ENCODE data around the gene PROSER2.
"Not testable (repeated sequence)": the region's sequence is repeated elsewhere in the genome, so short reads cannot be mapped to it uniquely, and the experiment has no call there.

PROSER2 gene

DNA sequence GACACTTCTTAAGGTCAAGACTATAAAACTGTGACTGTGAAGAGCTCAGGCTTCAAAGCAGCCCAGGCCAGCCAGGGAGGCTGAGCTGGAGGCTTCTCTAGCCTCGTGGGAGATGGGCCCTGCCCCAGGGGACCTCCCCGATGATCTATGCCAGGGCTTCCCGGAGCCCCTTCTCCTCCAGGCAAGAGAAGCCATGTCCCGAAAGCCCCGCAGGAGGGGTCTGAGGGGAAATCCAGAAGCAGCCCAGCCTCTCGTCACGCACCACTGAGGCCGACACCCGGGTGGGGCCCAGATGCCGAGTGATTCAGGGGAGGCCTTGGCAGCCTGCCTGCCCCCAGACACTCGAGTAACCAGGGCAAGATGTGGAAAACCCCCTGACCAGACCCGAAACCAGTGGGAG lies 63.7 kb downstream of the PROSER2 start:
- no peak for DNase-seq

DNA sequence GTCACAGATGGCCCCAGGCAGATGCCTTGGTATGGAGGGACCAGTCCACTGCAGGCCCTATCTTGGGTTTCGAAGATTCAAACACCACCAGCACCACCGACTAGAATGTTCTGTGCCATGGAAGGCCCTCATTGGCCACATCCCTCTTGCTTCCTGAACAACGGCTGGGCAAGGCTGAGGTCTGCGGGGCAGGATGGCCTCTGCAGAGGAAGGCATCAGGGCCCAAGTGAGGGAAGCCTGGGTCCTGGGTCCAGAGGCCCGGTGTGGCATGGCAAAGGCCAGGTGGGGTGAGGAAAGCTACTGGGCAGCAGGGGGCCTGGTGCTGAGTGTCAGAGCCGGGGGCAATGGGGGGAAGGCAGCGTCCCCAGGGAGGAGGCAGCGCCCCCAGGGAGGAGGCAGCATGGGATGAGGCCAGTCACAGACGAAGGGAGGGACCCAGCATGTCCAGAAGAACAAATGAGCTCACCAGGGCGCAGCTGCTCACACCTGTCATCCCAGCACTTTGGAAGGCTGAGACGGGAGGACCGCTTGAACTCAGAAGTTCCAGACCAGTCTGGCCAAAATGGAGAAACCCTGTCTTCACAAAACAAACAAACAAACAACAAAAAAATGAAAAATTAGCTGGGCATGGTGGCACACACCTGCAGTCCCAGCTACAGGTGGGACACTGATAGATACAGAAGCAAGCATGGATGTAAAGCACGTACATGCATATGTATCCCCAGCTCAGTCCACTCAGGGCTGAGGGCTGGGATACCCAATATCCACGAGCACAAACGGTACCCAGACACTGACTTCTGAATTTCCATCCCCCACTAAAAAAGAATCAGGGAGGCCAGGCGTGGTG lies 64.4 kb downstream of the PROSER2 start:
- no peak for DNase-seq

DNA sequence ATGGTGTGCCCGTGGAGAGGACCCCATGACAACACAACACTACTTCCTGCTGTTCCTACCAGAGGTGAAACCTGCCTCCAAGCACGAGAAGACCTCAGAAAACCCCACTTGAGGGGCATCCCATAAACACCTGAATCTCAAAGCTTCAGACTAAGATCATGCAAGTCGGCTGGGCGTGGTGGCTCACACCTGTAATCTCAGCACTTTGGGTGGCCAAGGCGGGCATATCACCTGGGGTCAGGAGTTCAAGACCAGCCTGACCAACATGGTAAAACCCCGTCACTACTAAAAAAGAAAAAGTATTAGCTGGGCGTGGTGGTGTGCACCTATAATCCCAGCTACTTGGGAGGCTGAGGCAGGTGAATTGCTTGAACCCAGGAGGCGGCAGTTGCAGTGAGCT lies 66.1 kb downstream of the PROSER2 start:
- not testable (repeated sequence) for DNase-seq

DNA sequence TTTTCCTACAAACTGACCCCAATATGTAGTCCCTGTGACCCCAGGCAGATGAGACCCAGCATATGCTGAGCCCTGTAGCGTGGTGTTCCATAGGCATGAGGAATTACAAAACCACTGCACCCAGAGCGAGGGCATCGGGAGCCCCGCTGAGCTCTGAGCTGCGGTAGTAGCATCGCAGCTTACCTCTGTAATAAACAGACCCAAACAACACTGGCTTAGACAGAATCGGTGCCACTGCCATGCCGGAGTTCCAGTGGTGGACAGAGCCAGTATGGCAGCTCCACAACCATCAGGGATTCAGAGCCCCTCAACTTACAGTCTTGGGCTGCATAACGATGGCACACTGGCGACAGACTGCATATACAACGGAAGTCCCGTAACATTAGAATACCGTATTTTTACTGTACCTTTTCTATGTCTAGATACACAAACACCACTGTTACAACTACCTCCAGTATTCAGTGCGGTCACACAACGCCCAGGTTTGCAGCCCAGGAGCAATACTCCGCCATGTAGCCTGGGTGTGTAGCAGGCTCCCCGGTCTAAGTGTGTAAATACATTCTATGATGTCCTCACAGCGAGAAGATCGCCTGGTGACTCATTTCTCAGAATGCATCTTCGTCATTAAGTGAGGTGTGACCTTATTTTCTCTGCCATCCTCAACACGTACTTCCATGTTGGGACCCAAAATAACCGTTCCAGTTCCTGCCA lies 68.8 kb downstream of the PROSER2 start:
- DNase-seq = no peak

DNA sequence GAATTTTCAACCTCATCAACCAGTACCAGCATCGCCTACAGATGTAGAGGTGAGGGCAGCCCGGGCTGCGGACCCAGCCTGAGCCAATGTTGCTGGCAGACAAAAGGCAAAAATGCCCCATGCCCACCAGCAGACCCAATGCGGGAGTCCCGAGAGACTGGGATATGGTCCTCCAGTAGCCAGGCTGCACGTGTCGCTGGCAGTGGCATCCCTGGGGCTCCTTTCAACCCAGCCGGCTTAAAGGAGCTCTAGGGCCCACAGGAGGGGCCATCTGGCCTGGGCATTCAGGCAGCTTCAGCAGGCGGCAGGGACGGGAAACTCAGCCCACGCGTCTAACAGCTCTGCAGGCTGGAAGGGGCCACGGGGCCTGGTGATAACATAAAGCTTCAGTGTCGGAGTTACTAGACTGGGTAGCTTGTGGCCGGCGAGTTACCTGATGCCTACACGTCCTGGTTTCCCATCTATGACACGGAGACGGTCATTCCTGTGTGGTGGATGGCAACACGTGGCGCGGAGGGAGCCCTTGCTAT lies 70.7 kb downstream of the PROSER2 start:
- no peak for DNase-seq

DNA sequence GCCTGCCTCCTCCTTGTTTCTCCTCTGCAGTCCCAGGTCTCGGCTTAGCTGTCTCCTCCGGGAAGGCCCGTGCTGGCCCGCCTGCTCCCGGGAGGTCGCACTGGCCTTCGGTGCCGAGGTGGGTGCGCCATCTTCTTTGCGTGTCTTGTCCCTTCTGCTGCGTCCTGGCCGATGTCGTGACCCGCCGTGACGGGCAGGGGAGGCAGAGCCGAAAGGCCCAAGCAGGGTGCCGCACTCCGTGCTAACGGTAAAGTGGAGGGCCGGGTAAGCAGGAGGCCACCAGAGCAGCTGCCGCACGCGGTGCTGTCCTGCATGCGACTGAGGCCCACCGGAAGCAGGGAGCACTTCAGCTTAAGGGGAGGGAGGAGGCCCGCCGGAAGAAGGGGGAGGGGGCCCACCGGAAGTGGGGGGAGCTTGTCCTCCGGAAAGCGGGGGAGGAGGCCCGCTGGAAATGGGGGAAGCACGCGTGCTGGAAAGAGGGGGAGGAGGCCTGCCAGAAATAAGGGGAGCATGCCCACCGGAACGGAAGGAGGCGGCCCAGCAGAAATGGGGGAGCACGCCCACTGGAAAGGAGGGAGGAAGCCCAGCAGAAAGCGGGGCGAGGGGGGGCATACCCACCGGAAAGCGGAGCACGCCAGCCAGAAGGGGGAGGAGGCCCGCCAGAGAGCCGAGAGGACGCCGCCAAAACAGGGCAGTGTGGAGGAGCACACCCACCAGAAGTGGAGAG lies 71.4 kb downstream of the PROSER2 start:
- no peak for DNase-seq

DNA sequence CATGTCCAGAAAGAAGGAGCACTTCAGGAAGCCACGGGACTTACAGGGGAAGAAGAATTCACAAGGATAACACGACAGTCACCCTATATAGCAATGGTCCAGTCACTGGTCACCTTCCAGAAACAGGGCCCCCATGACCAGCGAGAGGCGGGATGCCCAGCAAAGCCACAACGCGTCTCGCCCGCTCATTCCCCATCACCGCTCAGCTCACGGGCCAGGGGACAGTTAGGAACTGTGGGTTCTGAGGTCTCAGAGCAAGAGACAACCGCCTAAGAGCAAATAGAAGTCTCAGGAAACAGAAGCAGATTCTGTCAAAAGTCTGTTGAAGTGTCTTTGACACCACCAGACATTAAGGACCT lies 71.9 kb downstream of the PROSER2 start:
- DNase-seq = no peak

DNA sequence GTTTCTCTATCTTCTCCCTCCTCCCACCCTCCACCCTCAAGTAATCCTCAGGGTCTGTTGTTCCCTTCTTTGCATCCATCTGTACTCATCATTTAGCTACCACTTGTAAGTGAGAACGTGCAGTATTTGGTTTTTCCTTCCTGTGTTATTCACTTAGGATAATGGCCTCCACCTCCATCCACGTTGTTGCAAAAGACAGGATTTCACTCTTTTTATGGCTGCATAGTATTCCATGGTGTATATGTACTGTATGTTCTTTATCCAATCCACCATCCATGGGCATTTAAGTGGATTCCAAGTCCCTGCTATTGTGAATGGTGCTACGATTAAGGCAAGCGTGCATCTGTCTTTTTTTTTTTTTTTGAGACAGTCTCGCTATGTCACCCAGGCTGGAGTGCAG lies 72.4 kb downstream of the PROSER2 start:
- DNase-seq = no peak

DNA sequence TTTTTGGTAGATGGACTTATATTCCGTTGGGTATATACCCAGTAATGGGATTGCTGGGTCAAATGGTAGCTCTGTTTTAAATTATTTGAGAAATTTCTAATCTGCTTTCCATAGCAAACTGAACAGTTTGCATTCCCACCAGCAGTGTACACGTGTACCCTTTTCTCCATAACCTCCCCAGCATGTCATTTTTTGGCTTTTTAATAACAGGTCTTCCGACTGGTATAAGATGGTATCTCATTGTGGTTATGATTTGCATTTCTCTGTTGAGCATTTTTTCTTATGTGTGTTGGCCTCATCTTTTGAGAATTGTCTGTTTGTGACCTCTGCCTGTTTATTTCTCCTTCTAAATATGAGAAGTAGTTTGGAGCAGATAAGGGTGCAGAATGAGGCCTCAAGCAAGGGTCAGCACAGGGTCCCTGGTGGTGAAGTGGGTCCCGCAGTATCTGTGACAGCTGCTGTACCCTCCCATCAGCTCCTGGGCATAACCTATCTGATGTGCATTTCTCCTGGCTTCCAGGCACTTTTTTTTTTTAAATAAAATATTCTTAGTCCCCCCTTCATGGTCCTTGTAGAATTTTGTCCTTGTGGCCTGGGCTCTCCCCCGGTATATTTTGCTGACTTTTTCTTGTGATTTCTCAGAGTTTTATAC lies 73.5 kb downstream of the PROSER2 start:
- no peak for DNase-seq

DNA sequence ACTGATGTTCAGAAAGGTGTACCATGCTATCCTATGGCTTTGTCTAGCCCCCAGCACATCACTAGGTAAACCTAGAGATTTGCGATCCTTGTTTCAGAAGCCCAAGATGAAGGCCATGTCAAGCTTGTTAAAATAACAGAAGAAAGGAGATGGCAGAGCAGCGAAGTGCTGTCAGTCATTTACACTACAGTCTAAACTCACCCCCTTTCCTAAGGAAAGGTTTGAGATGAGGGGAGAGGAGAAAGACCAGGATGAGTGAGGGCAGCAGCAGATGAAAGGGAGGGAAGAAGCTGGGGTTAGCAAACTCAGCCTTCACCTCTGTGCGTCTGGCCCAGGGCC lies 74.8 kb downstream of the PROSER2 start:
- no peak for DNase-seq

DNA sequence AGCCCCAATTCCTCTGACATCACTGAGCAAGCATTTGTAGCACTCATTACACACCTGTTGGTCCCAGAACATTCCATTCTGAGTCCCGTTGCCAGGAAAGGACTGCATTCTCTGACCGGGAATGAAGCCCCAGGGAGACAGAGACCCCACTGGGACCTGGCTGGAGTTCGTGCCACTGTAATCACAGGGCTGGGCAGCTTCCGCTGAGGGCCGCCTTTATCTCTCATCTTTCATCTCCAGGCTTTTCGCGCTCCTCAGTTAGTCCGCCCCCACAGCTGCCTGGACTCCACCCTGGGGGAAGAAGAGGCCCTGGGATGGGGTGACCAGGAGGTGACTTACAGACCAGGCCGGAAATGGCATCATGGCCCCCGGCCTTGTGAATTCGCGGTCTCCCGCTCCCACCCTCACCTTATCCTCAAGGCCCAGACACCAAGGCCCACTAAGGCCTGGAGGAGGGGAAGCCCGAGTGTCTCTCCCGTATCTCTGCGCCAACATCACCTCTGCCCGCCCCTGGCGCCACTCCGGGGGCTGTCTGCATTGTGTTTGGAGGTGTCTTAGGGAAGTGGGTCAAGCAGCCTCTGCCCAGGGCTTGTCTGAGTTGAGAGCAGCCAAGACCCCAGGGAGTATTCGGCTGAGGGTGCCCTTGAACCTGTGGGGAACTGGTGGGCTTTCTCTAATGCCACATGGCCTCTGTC lies 75.4 kb downstream of the PROSER2 start:
- no peak for DNase-seq

DNA sequence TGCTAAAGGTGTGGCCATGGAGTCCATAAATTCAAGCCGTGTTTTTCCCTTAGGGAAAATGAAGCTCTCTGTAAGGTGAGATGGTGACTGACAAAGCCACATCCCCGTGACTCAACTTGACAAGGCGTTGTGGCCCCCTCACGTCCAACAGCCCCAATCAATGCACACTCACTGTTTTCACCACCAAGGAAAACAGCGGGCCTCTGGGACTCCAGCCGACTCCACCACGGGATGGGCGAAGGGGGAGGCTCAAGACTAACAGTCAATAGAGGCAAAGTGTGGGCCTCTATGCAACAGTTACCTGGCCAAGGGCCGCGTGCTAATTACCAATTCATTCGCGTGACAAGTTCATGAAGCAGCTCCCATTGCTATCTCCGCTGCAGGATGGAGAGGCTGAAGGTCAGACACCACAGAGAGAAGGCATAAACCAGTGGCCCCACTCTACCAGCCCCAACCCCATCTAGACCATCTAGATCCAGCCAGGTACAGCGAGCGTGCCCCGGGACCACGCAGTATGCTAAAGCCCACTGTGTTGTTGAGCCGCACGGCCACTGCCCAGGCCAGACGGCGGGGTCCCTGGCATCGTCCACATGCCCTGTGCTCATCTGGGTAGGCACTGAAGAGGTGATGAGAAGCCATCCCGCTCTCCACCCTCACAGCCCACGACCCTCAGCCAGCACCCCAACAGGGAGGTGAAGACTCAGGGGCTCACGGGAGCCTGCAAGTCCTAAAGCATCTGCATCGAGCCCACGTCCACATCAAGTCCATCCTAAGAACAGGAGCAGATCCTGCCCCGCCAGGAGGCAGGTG lies 76.1 kb downstream of the PROSER2 start:
- no peak for DNase-seq

DNA sequence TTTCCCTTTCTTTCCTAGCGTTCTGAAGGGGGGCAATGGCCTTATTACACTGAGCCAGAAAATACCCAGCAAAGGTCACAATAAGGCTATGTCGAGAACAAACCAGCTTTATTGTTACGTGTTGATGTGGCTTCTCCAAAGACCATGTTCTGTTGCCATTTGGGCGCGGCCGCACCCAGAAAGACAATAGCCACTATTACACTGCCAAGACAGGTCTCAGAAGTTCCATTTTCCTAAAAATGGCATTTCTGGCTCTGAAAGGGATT lies 77.8 kb downstream of the PROSER2 start:
- DNase-seq = no peak

DNA sequence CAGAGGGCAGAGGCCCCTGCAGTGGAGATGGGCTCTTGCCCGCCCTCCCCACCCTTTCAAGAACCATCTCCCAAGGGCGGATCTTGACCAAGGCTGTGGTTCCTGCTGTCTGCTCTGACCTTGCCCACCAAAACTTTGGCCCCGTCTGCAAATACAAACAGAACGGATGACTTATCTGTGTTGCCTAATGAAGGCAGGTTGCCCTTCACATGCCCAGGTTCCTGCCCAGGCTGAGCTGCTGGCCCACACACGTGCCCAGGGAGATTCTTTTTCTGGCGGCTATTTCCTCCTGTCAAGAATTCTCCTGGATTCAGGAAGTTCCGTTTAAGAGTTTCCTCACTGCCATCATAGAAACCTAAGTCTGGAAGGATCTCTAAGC lies 78.3 kb downstream of the PROSER2 start:
- no peak for DNase-seq

DNA sequence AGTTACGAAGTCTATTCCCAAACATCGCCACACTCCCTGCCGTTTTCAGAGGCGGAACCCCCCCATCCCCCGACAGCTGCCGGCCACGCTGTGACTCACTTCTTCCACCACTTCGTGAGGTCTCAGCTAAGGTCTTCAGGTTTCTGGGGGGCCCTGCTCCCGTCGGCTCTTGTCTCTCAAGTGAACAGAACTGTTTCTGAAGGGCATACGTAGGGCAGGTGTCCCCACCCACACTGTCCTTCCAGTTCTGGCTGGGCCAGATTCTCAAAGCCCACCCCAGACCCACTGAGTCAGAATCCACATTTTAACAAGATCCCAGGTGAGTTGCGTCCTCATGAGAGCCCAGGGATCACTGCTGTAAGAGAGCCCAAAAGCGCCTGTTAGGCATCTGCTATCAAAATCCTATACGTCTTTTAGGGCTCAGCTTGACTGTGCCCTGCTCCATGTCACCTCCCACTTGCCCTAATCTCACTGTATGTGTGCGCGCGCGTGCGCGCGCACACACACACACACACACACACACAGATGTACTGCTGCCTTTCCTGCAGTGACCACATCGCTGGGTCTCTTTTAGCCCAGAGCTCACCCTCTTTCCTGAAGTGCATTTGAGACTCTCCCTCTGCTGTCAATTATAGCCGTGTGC lies 78.8 kb downstream of the PROSER2 start:
- DNase-seq = no peak

DNA sequence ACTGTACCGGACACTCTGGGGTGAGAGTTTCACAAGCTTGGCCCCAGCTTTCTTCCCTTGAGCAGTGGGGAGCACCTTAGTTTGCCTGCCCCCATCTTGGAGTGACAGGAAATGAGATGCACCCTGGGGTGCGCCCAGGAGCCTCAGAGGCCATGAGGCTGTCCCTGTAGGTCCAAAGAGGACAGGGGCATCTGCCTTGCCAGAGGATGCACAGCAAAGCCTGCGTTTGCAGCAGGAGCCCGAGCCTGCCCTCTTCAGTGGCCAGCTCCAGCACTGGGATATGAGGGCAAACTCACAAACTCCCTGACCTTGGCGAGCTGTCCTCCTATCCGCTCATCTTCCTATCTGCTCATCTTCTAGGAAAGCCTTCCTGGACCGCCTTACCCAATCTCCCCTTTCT lies 79.5 kb downstream of the PROSER2 start:
- no peak for DNase-seq

DNA sequence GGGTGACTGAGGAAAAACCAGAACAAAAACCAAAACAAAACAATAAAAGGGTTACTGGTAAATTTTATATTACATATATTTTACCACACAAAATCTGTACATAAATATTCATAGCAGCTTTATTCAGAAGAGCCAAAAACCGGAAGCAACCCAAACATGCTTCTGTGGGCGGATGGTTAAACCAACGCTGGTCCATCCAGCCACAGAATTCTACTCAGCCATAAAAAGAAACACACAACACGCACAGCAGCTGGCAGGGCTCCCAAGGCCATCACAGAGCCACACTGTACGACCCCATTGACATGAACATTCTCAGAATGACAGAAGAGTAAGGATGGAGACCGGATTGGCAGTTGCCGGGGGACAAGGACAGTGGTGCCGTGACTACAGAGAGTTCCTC lies 83.6 kb downstream of the PROSER2 start:
- DNase-seq = no peak

DNA sequence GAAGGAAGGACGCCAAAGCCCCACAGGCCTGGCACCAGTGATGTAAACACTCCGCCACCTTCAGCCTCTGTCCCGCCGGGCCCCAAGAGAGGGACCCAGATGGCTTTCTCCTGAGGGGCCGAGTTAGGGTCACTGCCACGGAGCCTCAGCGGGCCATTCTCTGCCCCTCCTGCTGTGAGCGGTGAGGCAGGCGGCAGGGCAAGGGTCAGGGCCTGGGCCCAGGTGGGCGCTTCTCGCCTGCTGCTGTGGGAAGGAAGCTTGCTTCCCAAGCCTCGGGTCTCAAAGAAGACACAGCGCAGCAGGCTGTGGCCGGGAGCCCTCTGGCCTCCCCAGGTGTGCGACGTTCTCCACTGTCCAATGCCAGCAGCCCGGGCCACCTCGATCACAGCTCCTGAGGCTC lies 84.8 kb downstream of the PROSER2 start:
- DNase-seq = no peak

DNA sequence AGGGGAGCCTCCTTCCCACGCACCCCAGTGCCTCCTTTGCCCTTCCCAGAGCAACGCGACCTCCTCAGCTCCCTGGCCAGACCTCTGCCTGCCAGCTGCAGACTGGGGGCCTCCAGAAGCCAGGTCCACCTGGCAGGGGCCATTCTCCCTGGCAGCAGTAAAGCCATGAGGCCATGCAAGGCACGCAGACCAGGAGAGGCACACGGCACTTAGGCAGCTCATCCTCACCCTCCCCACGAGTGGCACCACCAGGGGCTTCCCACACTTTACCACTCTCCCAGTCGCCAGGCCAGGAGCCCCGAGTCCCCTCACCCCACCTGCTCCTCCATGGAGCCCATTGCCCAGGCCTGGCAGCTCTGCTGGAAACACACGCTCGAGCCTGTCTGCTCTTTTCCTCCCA lies 85.4 kb downstream of the PROSER2 start:
- DNase-seq = no peak

DNA sequence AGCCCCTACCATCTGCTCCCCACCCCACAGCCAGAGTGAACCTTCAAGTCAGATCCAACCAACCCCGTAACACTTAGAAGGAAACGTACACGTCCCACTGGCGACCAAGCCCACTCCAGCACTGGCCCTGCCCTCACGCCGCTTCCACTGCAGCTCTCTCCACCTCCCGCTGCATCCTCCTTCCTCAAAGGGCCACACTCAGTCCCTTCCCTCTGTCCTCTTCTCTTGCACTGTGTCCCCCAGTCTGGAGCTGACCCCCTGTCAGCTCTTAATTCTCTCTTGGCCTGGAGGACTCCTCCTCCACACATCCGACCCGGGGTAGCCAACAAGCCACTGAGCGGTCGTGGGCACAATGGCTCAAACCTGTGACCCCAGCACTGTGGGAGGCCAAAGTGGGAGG lies 85.8 kb downstream of the PROSER2 start:
- DNase-seq = no peak

DNA sequence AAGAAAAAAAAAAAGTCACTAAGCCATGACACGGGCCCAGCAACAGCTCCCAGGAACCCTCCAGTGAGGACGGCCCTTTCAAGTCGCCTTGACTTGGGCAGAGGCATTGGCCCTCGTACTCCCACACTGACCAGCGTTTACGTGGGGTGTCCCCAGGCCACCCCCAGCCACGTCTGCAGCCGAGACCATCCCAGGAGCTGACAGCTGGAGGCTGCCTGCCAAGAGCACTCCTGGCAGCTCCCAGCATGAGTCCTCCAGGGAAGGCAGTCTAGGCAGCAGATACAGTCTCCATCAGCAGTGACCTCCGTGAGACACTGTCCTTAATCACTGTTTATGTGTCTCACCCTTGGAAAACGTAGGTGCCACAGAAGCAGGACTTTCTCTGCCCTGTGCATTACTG lies 86.5 kb downstream of the PROSER2 start:
- no peak for DNase-seq

DNA sequence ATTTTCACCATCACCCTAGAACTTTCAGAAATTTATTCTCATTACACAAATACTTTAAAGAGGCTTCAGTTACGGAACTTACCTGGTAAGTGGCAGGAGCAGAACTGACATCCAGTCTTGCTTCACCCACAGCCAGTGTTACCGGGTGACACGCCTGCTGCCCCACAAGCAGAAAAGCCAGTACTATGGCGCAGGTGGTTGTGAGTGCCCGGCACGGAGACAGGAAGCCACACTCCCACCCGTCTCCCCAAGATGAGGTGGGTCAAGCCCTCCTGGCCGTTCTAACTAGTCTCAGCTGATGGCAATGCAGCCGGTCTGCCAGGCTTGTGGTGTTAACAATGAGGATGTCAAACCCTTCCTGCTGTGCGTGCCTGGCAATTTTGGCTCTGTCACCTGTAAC lies 86.9 kb downstream of the PROSER2 start:
- no peak for DNase-seq

All from activated T-cell treated with anti-CD3 and anti-CD28 coated beads, Interleukin-2, amount 50 U/mL, for 48 hours (primary cell).